GM18505 (cell line): ENCODE data around the gene EEF2.

Experiments
- ATAC-seq: cut with Tn5 transposase; IDR thresholded peaks from one replicate; pipeline ENCODE4 v1.9.1; 2021; ENCODE audit not compliant: unreplicated experiment
- POLR2A ChIP-seq: IDR thresholded peaks from 4 replicates; pipeline ENCODE4 v1.6.1; 2011; ENCODE audit warnings: borderline replicate concordance; ENCODE audit not compliant: insufficient read depth, insufficient read length; ENCODE audit errors: extremely low read depth

The EEF2 gene

GRCh38 chr19:4023600-4024398 is 38.5 kb upstream of the EEF2 start:
- no peak for ATAC-seq
- TF ChIP-seq POLR2A: no peak

- ATAC-seq: no peak
- no peak for TF ChIP-seq POLR2A
Observed at GRCh38 chr19:4019578-4019977, 34.3 kb upstream of the EEF2 start.

GRCh38 chr19:4018775-4019504 is 33.7 kb upstream of the EEF2 start:
- no peak for ATAC-seq
- no peak for TF ChIP-seq POLR2A

- ATAC-seq: no peak
- TF ChIP-seq POLR2A: no peak
Observed at GRCh38 chr19:4018140-4018613, 32.9 kb upstream of the EEF2 start.

- no peak for TF ChIP-seq POLR2A
- ATAC-seq: no peak
Observed at GRCh38 chr19:4016903-4017638, 31.8 kb upstream of the EEF2 start.

- ATAC-seq: no peak
- TF ChIP-seq POLR2A: no peak
Observed at GRCh38 chr19:4016486-4016885, 31.2 kb upstream of the EEF2 start.

GRCh38 chr19:4015705-4016402 is 30.6 kb upstream of the EEF2 start:
- ATAC-seq: no peak
- no peak for TF ChIP-seq POLR2A

- no peak for ATAC-seq
- no peak for TF ChIP-seq POLR2A
Observed at GRCh38 chr19:4014541-4015491, 29.6 kb upstream of the EEF2 start.

GRCh38 chr19:4013886-4014540 is 28.8 kb upstream of the EEF2 start:
- TF ChIP-seq POLR2A: no peak
- ATAC-seq: no peak

- no peak for ATAC-seq
- no peak for TF ChIP-seq POLR2A
Observed at GRCh38 chr19:4012975-4013634, 27.8 kb upstream of the EEF2 start.
